ENCODE results near the gene CLDN22. TPM values are rescaled to one million over a fixed set of nuclear protein-coding genes. Genes with fewer than 3 reads are reported as not detected.

CLDN22 gene
- not detected in 5 replicates for total RNA-seq (2022; extraction: Qiagen RNA extraction; ENCODE audit: low read depth)

GRCh38 chr4:183320211-183321059 lies at the start of gene CLDN22:
TSS of gene CLDN22 (minus strand) at chr4:183320276. CDS start at chr4:183320218, 58 bp downstream.

GRCh38 chr4:183322326-183322725 lies 2.2 kb upstream of the CLDN22 start, which contains the start of gene CLDN24:
TSS of gene CLDN24 (minus strand) at chr4:183322426. CDS start at chr4:183322426, 0 bp downstream.

Other genes with a start within 250 kb of the CLDN22 start
- gene WWC2, start 221.0 kb downstream of the CLDN22 start, total RNA-seq (2022; extraction: Qiagen RNA extraction; ENCODE audit: low read depth), result 11.8 to 17.7 TPM (median 16.6 TPM) in 5 replicates
- gene CLDN24, start 2.1 kb upstream of the CLDN22 start, total RNA-seq (2022; extraction: Qiagen RNA extraction; ENCODE audit: low read depth), result not detected in 5 replicates
- 11.1 to 12.4 TPM (median 11.9 TPM) in 5 replicates for gene CDKN2AIP, start 124.4 kb upstream of the CLDN22 start, total RNA-seq (2022; extraction: Qiagen RNA extraction; ENCODE audit: low read depth)
- gene ING2, start 184.8 kb upstream of the CLDN22 start, total RNA-seq (2022; extraction: Qiagen RNA extraction; ENCODE audit: low read depth), result 9.2 to 13.5 TPM (median 11.5 TPM) in 5 replicates